A549 (cell line): Measurements from ENCODE around the gene HNRNPA1. TPM values are rescaled to one million over a fixed set of nuclear protein-coding genes. Genes with fewer than 3 reads are reported as not detected.
"Not testable (repeated sequence)": the region's sequence is repeated elsewhere in the genome, so short reads cannot be mapped to it uniquely, and the experiment has no call there.

Source experiments
- ATAC-seq, 2 experiments: fragments of 200-7000 bp in 1 of 2; fragments of >200 bp in 1 of 2; cut with Nextera tagmentation in 1 of 2; cut with Tn5 transposase in 1 of 2; 3 replicates each; pipeline versions ENCODE4 v1.8.0 to v1.9.1; 2018 to 2020; ENCODE audit warnings: mild to moderate bottlenecking in 1 of 2, moderate library complexity in 1 of 2
- CTCF ChIA-PET: fragments of 300-600 bp; sonication (Branson Sonifier 250); formaldehyde crosslinking; extraction: SDS; loops from one replicate; lab custom pipeline; 2021; ENCODE audit warnings: antibody characterized with exemption, inconsistent platforms; lab: Yijun Ruan, JAX
- POLR2A ChIA-PET: fragments of 350-600 bp; formaldehyde crosslinking; extraction: SDS; loops from one replicate; lab custom pipeline; 2021; ENCODE audit warnings: antibody characterized with exemption, inconsistent platforms; lab: Yijun Ruan, JAX
- DNase-seq, 2 experiments: peaks; one replicate each; pipeline versions ENCODE4 v3.0.0 to v3.0.0-alpha.2; 2011 to 2016; ENCODE audit warnings: low read depth in 1 of 2, low spot score in 1 of 2
- FAIRE-seq: peaks from 2 replicates; lab custom pipeline; 2011; peaks lifted over from hg19 to GRCh38; lab: Jason Lieb, UNC
- H3K27ac ChIP-seq, 2 experiments: fragments of >200 bp; sonication (Bioruptor Twin); formaldehyde crosslinking; 3 replicates each; pipeline ENCODE4 v1.5.1; 2016 to 2017
- H3K4me1 ChIP-seq: fragments of >200 bp; sonication (Bioruptor Twin); formaldehyde crosslinking; 3 replicates; pipeline ENCODE4 v1.6.1; 2016
- H3K4me2 ChIP-seq: fragments of >200 bp; sonication (Bioruptor Twin); formaldehyde crosslinking; 3 replicates; pipeline ENCODE4 v1.6.1; 2016
- H3K4me3 ChIP-seq: fragments of >200 bp; sonication (Bioruptor Twin); formaldehyde crosslinking; 3 replicates; pipeline ENCODE4 v1.5.1; 2016
- H3K9me3 ChIP-seq: fragments of >200 bp; sonication (Bioruptor Twin); formaldehyde crosslinking; 3 replicates; pipeline ENCODE4 v1.6.1; 2016
- CEBPB ChIP-seq, 2 experiments: fragments of >200 bp in 1 of 2; sonication (Bioruptor Twin) in 1 of 2; formaldehyde crosslinking in 1 of 2; IDR thresholded peaks; 2 replicates each; pipeline ENCODE4 v1.6.1; 2012 to 2016
- CTCF ChIP-seq: fragments of >200 bp; sonication (Bioruptor Twin); formaldehyde crosslinking; IDR thresholded peaks from 3 replicates; pipeline ENCODE4 v1.5.1; 2016
- EHF ChIP-seq: fragments of 250-450 bp; sonication (Bioruptor Pico); IDR thresholded peaks from 2 replicates; pipeline ENCODE4 v1.5.0; 2020; ENCODE audit warnings: mild to moderate bottlenecking
- HMGXB4 ChIP-seq: fragments of 250-450 bp; sonication (Bioruptor Pico); IDR thresholded peaks from 2 replicates; pipeline ENCODE4 v1.5.0; 2021; ENCODE audit warnings: mild to moderate bottlenecking, moderate library complexity, borderline replicate concordance
- HOXA7 ChIP-seq: fragments of 250-450 bp; sonication (Bioruptor Pico); IDR thresholded peaks from 2 replicates; pipeline ENCODE4 v1.5.0; 2020; ENCODE audit warnings: mild to moderate bottlenecking, moderate library complexity
- JUN ChIP-seq, 2 experiments: fragments of >200 bp; sonication (Bioruptor Twin); formaldehyde crosslinking; IDR thresholded peaks; 2 replicates in 1 of 2; 3 replicates in 1 of 2; pipeline ENCODE4 v1.6.1; 2016 to 2017
- KDM1A ChIP-seq: fragments of 200-600 bp; sonication (generic); IDR thresholded peaks from 2 replicates; pipeline ENCODE4 v1.6.1; 2016; ENCODE audit warnings: low read depth, mild to moderate bottlenecking
- MAZ ChIP-seq: fragments of 150-350 bp; IDR thresholded peaks from 2 replicates; pipeline ENCODE4 v1.6.1; 2014; ENCODE audit warnings: antibody characterized with exemption, low read depth, low read length, borderline replicate concordance
- NR3C1 ChIP-seq: fragments of >200 bp; sonication (Bioruptor Twin); formaldehyde crosslinking; IDR thresholded peaks from 3 replicates; pipeline ENCODE4 v1.6.1; 2017
- PBX3 ChIP-seq: IDR thresholded peaks from 2 replicates; pipeline ENCODE4 v1.6.1; 2012
- REST ChIP-seq: fragments of 200-600 bp; sonication (generic); IDR thresholded peaks from 2 replicates; pipeline ENCODE4 v1.6.1; 2016; ENCODE audit warnings: antibody characterized with exemption, mild to moderate bottlenecking, moderate library complexity
- RFX5 ChIP-seq: fragments of 450-650 bp; IDR thresholded peaks from 2 replicates; pipeline ENCODE4 v1.7.1; 2014; ENCODE audit warnings: antibody characterized with exemption, mild to moderate bottlenecking, moderate library complexity
- RNF2 ChIP-seq: fragments of 200-600 bp; sonication (generic); IDR thresholded peaks from 2 replicates; pipeline ENCODE4 v1.6.1; 2016; ENCODE audit warnings: low read depth, mild to moderate bottlenecking, antibody characterized with exemption, moderate library complexity, borderline replicate concordance
- ZFP36 ChIP-seq: fragments of 450-650 bp; IDR thresholded peaks from 2 replicates; pipeline ENCODE4 v1.6.1; 2014; ENCODE audit warnings: borderline replicate concordance; ENCODE audit not compliant: partially characterized antibody
- ZSCAN20 ChIP-seq: fragments of 250-450 bp; sonication (Bioruptor Pico); IDR thresholded peaks from 2 replicates; pipeline ENCODE4 v1.8.0; 2022; ENCODE audit warnings: mild to moderate bottlenecking, moderate library complexity
- WGBS: methylation state at CpG from one replicate; pipeline ENCODE4 v1.1.6; 2017; ENCODE audit errors: missing lambda C conversion rate; 5-methylcytosine and 5-hydroxymethylcytosine counted together
- polyA plus RNA-seq, 4 experiments: library from polyadenylated mRNA; depleted of rRNA in 3 of 4; stranded (reverse); fragments of >200 nt; fragmentation: RNase III in 1 of 4; extraction: RNeasy Plus Mini Kit Qiagen cat#74134 plus additional on column Dnase treatment in 1 of 4; gene quantifications; 2 replicates in 3 of 4; 3 replicates in 1 of 4; pipeline ENCODE4 v1.2.3, GENCODE V29; 2011 to 2017

HNRNPA1 gene
- polyA plus RNA-seq, 2 of the 4 experiments (the other 2 are of a cell fraction): 880 to 1,479 TPM

GRCh38 chr12:54311051-54311450 lies 30.5 kb downstream of the HNRNPA1 start:
- DNase-seq (no peak), FAIRE-seq (no peak), ATAC-seq (peak; percentile 16 to 33; a peak in 1 of 6 replicates)
- no peaks in the 10 kb centered on the region for H3K9me3 ChIP-seq
- no peak overlapping the region for H3K27ac ChIP-seq
- POLR2A ChIA-PET: interaction anchor here (1.7 kb wide), 1 partner anchor 31 kb away, joined by 5 read pairs; the partner anchor contains the start of genes CBX5 and HNRNPA1
- peaks cover 12% of the 10 kb centered on the region; the same call in 2 of the 3 replicates for H3K4me1 ChIP-seq
- 39% methylated on average over 2 of the region's 2 CpGs for WGBS
- no peak for TF ChIP-seq CEBPB (IDR thresholded peaks at IDR 0.05)
- no peak for TF ChIP-seq PBX3
- no peak for TF ChIP-seq RFX5
- no peak for TF ChIP-seq EHF
- no peak for TF ChIP-seq NR3C1
- no peak for TF ChIP-seq RNF2
- TF ChIP-seq HOXA7 (CRISPR knock-in tag): no peak
- TF ChIP-seq ZFP36: no peak
- TF ChIP-seq, all 56 proteins: peak for 0
- no peak overlapping the region for H3K4me3 ChIP-seq
- H3K4me2 ChIP-seq: no peak overlapping the region
- CTCF ChIA-PET: interaction anchor here (0.6 to 1.4 kb wide), 4 partner anchors 11 to 109 kb away, joined by 3 to 6 read pairs (median 4); partner anchors contain the start of gene COPZ1

- not testable (repeated sequence) for H3K4me2 ChIP-seq, H3K4me1 ChIP-seq, H3K27ac ChIP-seq, FAIRE-seq, DNase-seq, H3K4me3 ChIP-seq, H3K9me3 ChIP-seq
- CTCF ChIA-PET: interaction anchor here (1.2 to 1.3 kb wide), 3 partner anchors 13 to 48 kb away, joined by 3 read pairs; no protein-coding TSS in a partner anchor
- POLR2A ChIA-PET: interaction anchor here (1.7 kb wide), 1 partner anchor 32 kb away, joined by 5 read pairs; the partner anchor contains the start of genes CBX5 and HNRNPA1
- peak in 1 of 2 experiments; percentile 59; a peak in 3 of 6 replicates for ATAC-seq
- WGBS: 86% methylated on average over 7 of the region's 7 CpGs
Observed at GRCh38 chr12:54312309-54312708, 31.8 kb downstream of the HNRNPA1 start.

- no peak overlapping the region for H3K4me2 ChIP-seq
- DNase-seq (no peak), FAIRE-seq (no peak), ATAC-seq (no peak)
- H3K4me3 ChIP-seq: no peak overlapping the region
- peaks cover 6% of the 10 kb centered on the region for H3K4me1 ChIP-seq
- TF ChIP-seq CTCF: no peak
- TF ChIP-seq REST: no peak
- no peak for TF ChIP-seq HMGXB4 (CRISPR knock-in tag)
- no peak for TF ChIP-seq MAZ
- TF ChIP-seq ZSCAN20 (CRISPR knock-in tag): no peak
- no peak for TF ChIP-seq KDM1A
- TF ChIP-seq JUN (IDR thresholded peaks at IDR 0.05): no peak
- no peak overlapping the region for H3K27ac ChIP-seq
- CTCF ChIA-PET: interaction anchor here (0.8 to 10.2 kb wide), 7 partner anchors 14 to 47 kb away, joined by 3 to 100 read pairs (median 14); partner anchors contain the start of gene NFE2
- POLR2A ChIA-PET: no interaction called here
- H3K9me3 ChIP-seq: no peaks in the 10 kb centered on the region
- 70% methylated on average over 5 of the region's 5 CpGs for WGBS
Observed at GRCh38 chr12:54321363-54321762, 40.8 kb downstream of the HNRNPA1 start.
